OCI-LY3 (cell line): Measurements from ENCODE around the gene ASCC1.

ENCODE experiments used
- CTCF ChIP-seq: fragments of 200-600, 300-600 bp; sonication (generic); IDR thresholded peaks from 2 replicates; pipeline ENCODE4 v1.5.1; 2014; ENCODE audit warnings: antibody characterized with exemption, low read length, low read depth
- EZH2phosphoT487 ChIP-seq: fragments of 200-600 bp; shearing (Covaris generic); IDR thresholded peaks from 2 replicates; pipeline ENCODE4 v1.6.1; 2018; ENCODE audit warnings: antibody characterized with exemption, mixed run types, low read depth

GRCh38 chr10:72204724-72205123 is 11.4 kb downstream of the ASCC1 start:
- TF ChIP-seq CTCF (no peak), EZH2phosphoT487 (no peak)
